NCI-H2107 (cell line): ENCODE data around the gene CBL.

Experiments used
- DNase-seq: peaks from one replicate; lab custom pipeline; 2025; lab: John Stamatoyannopoulos, UW

The CBL gene

GRCh38 chr11:119273721-119274120, 67.6 kb downstream of the CBL start:
- DNase-seq = no peak

GRCh38 chr11:119277660-119278059, 71.5 kb downstream of the CBL start:
- no peak for DNase-seq

- no peak for DNase-seq
Observed at GRCh38 chr11:119282495-119282894, 76.4 kb downstream of the CBL start.

- no peak for DNase-seq
Observed at GRCh38 chr11:119284344-119285157, 78.4 kb downstream of the CBL start.

- DNase-seq = no peak
Observed at GRCh38 chr11:119285431-119285830, 79.3 kb downstream of the CBL start.

- no peak for DNase-seq
Observed at GRCh38 chr11:119288219-119288618, 82.1 kb downstream of the CBL start.

- no peak for DNase-seq
Observed at GRCh38 chr11:119290894-119291497, 84.9 kb downstream of the CBL start.

- no peak for DNase-seq
Observed at GRCh38 chr11:119293461-119293860, 87.3 kb downstream of the CBL start.

GRCh38 chr11:119295178-119295577, 89.0 kb downstream of the CBL start:
- DNase-seq = no peak

GRCh38 chr11:119297938-119298337, 91.8 kb downstream of the CBL start:
- no peak for DNase-seq

- DNase-seq = no peak
Observed at GRCh38 chr11:119298726-119299125, 92.6 kb downstream of the CBL start.

GRCh38 chr11:119299416-119299815, 93.3 kb downstream of the CBL start:
- DNase-seq = no peak

- DNase-seq = no peak
Observed at GRCh38 chr11:119300198-119300964, 94.2 kb downstream of the CBL start.

- no peak for DNase-seq
Observed at GRCh38 chr11:119303227-119303718, 97.1 kb downstream of the CBL start.

GRCh38 chr11:119305556-119306372, 99.6 kb downstream of the CBL start:
- DNase-seq = no peak

GRCh38 chr11:119306373-119306890, 100.3 kb downstream of the CBL start:
- no peak for DNase-seq

- no peak for DNase-seq
Observed at GRCh38 chr11:119307219-119307618, 101.1 kb downstream of the CBL start.

- no peak for DNase-seq
Observed at GRCh38 chr11:119307974-119308373, 101.8 kb downstream of the CBL start.

GRCh38 chr11:119309411-119309810, 103.3 kb downstream of the CBL start:
- no peak for DNase-seq

GRCh38 chr11:119309953-119310681, 104.0 kb downstream of the CBL start:
- no peak for DNase-seq

- DNase-seq = no peak
Observed at GRCh38 chr11:119310682-119311052, 104.5 kb downstream of the CBL start.
